OCI-LY1 (cell line): Measurements from ENCODE around the gene RAPGEF3.

ENCODE experiments used
- H2AFZ ChIP-seq: fragments of 200-600 bp; sonication (generic), shearing (Covaris generic); 2 replicates; pipeline ENCODE4 v1.6.0; 2014; ENCODE audit warnings: antibody characterized with exemption, mild to moderate bottlenecking, low read length
- H3F3A ChIP-seq: fragments of 200-600 bp; sonication (generic), shearing (Covaris generic); 2 replicates; pipeline ENCODE4 v1.6.0; 2014; ENCODE audit warnings: mild to moderate bottlenecking, antibody characterized with exemption, low read length, moderate library complexity; ENCODE audit not compliant: insufficient read depth
- H3K27ac ChIP-seq: fragments of 200-600 bp; sonication (generic); 2 replicates; pipeline ENCODE4 v1.5.1; 2014; ENCODE audit warnings: low read length, mixed run types, mild to moderate bottlenecking, low read depth; ENCODE audit not compliant: poor library complexity, severe bottlenecking
- H3K27me3 ChIP-seq: fragments of 200-600 bp; sonication (generic); 2 replicates; pipeline ENCODE4 v1.6.0; 2014; ENCODE audit warnings: antibody characterized with exemption, mild to moderate bottlenecking, low read length, moderate library complexity; ENCODE audit not compliant: insufficient read depth
- H3K36me3 ChIP-seq: fragments of 200-600 bp; sonication (generic); 2 replicates; pipeline ENCODE4 v1.6.1; 2014; ENCODE audit warnings: mild to moderate bottlenecking, antibody characterized with exemption, low read length, moderate library complexity, mixed read lengths; ENCODE audit not compliant: insufficient read depth
- H3K4me1 ChIP-seq: fragments of 200-600 bp; sonication (generic); 2 replicates; pipeline ENCODE4 v1.5.1; 2014; ENCODE audit warnings: mild to moderate bottlenecking, low read length, moderate library complexity; ENCODE audit not compliant: insufficient read depth, severe bottlenecking
- H3K4me2 ChIP-seq: fragments of 200-600 bp; sonication (generic), shearing (Covaris generic); 2 replicates; pipeline ENCODE4 v1.6.1; 2014; ENCODE audit warnings: low read length
- H3K4me3 ChIP-seq: fragments of 200-600 bp; sonication (generic); 2 replicates; pipeline ENCODE4 v1.5.1; 2014; ENCODE audit warnings: low read length, low read depth, mild to moderate bottlenecking, mixed read lengths; ENCODE audit not compliant: poor library complexity, severe bottlenecking
- H3K79me2 ChIP-seq: fragments of 200-600 bp; shearing (Covaris generic); 2 replicates; pipeline ENCODE4 v1.6.1; 2016; ENCODE audit warnings: mixed run types, low read length, mixed read lengths; ENCODE audit not compliant: insufficient read depth
- H3K9ac ChIP-seq: fragments of 200-600 bp; sonication (generic), shearing (Covaris generic); 2 replicates; pipeline ENCODE4 v1.6.1; 2014; ENCODE audit warnings: mild to moderate bottlenecking, low read length, mixed read lengths
- H3K9me2 ChIP-seq: fragments of 200-600 bp; sonication (generic), shearing (Covaris generic); 2 replicates; pipeline ENCODE4 v1.6.1; 2014; ENCODE audit warnings: low read depth, mild to moderate bottlenecking, low read length, mixed read lengths
- H3K9me3 ChIP-seq: fragments of 200-600 bp; shearing (Covaris generic); 2 replicates; pipeline ENCODE4 v1.6.1; 2014; ENCODE audit warnings: low read length, mixed read lengths
- H4K20me1 ChIP-seq: fragments of 200-600 bp; sonication (generic), shearing (Covaris generic); 2 replicates; pipeline ENCODE4 v1.6.0; 2016; ENCODE audit warnings: mild to moderate bottlenecking, low read length; ENCODE audit not compliant: insufficient read depth
- EZH2 ChIP-seq: fragments of 200-600 bp; sonication (generic), shearing (Covaris generic); IDR thresholded peaks from 2 replicates; pipeline ENCODE4 v1.8.0; 2017; ENCODE audit warnings: borderline replicate concordance, mixed run types, mild to moderate bottlenecking, antibody characterized with exemption, low read length, moderate library complexity, mixed read lengths
- TF ChIP-seq, protein P1 (sequence below): fragments of 200-600 bp; sonication (generic), shearing (Covaris generic); IDR thresholded peaks from 2 replicates; pipeline ENCODE4 v1.5.1; 2017; ENCODE audit warnings: mild to moderate bottlenecking, antibody characterized with exemption, low read length, moderate library complexity, mixed read lengths

The RAPGEF3 gene

DNA sequence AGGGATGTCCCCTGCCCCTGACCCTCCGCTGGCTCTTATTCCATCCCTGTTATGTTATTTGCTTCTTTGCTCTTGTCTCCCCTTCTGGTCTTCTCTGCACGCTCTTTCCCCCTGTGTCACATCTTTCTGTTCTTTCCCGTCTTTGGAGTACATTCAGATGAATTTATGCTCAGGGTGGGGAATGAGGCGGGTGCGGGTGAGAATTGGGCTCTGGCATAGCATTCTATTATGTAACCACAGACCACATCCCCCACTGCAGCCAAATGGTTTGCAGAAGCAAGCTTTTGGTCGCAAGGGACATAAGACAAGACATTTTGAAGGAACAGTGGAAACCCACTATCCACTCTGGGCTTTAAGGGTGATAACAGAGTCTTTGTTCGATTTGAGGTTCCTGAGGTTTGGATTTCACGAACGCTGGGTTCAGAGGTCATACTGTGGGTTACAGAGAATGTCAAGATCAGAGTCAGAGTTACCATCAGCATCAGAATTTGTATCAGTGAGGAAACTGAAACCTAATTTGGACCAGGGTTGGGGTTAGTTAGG lies 37.2 kb downstream of the RAPGEF3 start:
- Histone ChIP-seq H3K79me2 (no peaks in the 10 kb centered on the region), H3K9me3 (no peaks in the 10 kb centered on the region), H3K27me3 (no peaks in the 10 kb centered on the region), H3K9me2 (no peaks in the 10 kb centered on the region), H4K20me1 (no peaks in the 10 kb centered on the region), H3F3A (no peaks in the 10 kb centered on the region), H3K27ac (no peak overlapping the region), H2AFZ (no peak overlapping the region), H3K4me1 (peaks cover 5% of the 10 kb centered on the region), H3K9ac (no peak overlapping the region), H3K36me3 (no peaks in the 10 kb centered on the region), H3K4me3 (no peak overlapping the region), H3K4me2 (no peak overlapping the region)
- TF ChIP-seq, protein P1, sequence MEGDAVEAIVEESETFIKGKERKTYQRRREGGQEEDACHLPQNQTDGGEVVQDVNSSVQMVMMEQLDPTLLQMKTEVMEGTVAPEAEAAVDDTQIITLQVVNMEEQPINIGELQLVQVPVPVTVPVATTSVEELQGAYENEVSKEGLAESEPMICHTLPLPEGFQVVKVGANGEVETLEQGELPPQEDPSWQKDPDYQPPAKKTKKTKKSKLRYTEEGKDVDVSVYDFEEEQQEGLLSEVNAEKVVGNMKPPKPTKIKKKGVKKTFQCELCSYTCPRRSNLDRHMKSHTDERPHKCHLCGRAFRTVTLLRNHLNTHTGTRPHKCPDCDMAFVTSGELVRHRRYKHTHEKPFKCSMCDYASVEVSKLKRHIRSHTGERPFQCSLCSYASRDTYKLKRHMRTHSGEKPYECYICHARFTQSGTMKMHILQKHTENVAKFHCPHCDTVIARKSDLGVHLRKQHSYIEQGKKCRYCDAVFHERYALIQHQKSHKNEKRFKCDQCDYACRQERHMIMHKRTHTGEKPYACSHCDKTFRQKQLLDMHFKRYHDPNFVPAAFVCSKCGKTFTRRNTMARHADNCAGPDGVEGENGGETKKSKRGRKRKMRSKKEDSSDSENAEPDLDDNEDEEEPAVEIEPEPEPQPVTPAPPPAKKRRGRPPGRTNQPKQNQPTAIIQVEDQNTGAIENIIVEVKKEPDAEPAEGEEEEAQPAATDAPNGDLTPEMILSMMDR: no peak
- no peak for TF ChIP-seq EZH2

GRCh38 chr12:47718531-47718930 lies 40.1 kb downstream of the RAPGEF3 start:
- Histone ChIP-seq H3K27ac (no peak overlapping the region), H3K9me2 (no peaks in the 10 kb centered on the region), H3K4me3 (no peak overlapping the region), H4K20me1 (no peaks in the 10 kb centered on the region), H3K36me3 (no peaks in the 10 kb centered on the region), H3K27me3 (no peaks in the 10 kb centered on the region), H3K4me2 (no peak overlapping the region), H3K9ac (no peak overlapping the region), H3F3A (no peaks in the 10 kb centered on the region), H3K9me3 (no peaks in the 10 kb centered on the region), H3K4me1 (peaks cover 5% of the 10 kb centered on the region), H2AFZ (no peak overlapping the region), H3K79me2 (no peaks in the 10 kb centered on the region)
- TF ChIP-seq EZH2: no peak
- TF ChIP-seq, protein P1: no peak

DNA sequence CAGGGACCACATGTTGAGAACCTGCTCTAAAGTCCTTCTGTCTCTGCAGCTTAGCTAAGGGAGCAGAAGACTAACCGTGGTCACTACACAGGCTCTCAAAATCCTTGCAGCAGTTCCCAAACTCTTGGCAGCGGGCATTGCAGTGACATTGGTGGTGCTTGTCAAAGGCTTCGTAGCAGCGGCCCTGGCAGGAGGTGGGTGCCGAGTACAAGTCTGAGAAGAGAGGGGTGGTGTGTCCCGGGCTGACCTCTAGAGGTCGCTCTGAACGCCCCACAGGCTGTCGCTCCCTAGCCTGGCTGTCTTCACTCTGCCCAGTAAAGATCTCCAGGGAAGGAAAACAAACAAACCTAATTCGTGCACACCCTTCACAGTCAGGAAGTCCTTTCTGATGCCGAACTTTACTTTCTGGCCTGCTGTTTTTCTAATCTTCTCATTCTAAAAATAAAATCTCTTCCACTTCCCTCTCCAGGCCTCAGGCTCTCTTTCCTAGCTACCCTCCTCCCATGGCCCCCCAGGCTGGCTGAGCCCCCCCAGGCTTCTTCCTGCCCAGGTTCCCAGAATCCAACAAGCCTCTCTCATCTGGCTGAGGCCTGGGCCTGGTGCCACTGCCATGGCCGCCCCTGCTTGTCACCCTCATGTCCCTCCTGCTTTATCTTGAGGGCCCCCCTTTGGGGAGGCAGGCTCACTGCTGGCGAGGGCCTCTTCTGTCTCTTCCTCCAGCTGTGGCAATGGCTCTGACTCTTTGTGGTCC lies 41.1 kb downstream of the RAPGEF3 start:
- Histone ChIP-seq H3K36me3 (no peaks in the 10 kb centered on the region), H3K4me3 (no peak overlapping the region), H3K9ac (no peak overlapping the region), H3K27ac (no peak overlapping the region), H3F3A (no peaks in the 10 kb centered on the region), H3K4me2 (no peak overlapping the region), H3K9me3 (no peaks in the 10 kb centered on the region), H3K9me2 (no peaks in the 10 kb centered on the region), H3K79me2 (no peaks in the 10 kb centered on the region), H2AFZ (no peak overlapping the region), H4K20me1 (no peaks in the 10 kb centered on the region), H3K4me1 (peaks cover 5% of the 10 kb centered on the region), H3K27me3 (no peaks in the 10 kb centered on the region)
- TF ChIP-seq EZH2: no peak
- TF ChIP-seq, protein P1: peak; percentile 64
